GM12878 (cell line): ENCODE results near the gene AKAP7. TPM values are rescaled to one million over a fixed set of nuclear protein-coding genes. Genes with fewer than 3 reads are reported as not detected.

Experiments used
- ATAC-seq: fragments of 200-7000 bp; cut with Tn5 transposase; 3 replicates; pipeline ENCODE4 v1.9.1; 2020; ENCODE audit warnings: mild to moderate bottlenecking, moderate library complexity
- BruUV-seq: library from RNA; stranded (reverse); fragments of 400-500 nt; replicated peaks from 2 replicates; lab custom pipeline; 2021; lab: Mats Ljungman, UMichigan
- CTCF ChIA-PET: fragments of 300-600 bp; sonication (Branson Sonifier 250); formaldehyde crosslinking; extraction: SDS; loops from one replicate; lab custom pipeline; 2021; ENCODE audit warnings: inconsistent platforms; lab: Yijun Ruan, JAX
- POLR2A ChIA-PET: fragments of 350-600 bp; formaldehyde crosslinking; extraction: SDS; loops from one replicate; lab custom pipeline; 2021; ENCODE audit warnings: inconsistent platforms; lab: Charles Lee
- RAD21 ChIA-PET: fragments of 300-600 bp; sonication (Branson Sonifier 250); formaldehyde crosslinking; loops from one replicate; lab custom pipeline; 2023; ENCODE audit warnings: antibody characterized with exemption; ENCODE audit not compliant: unreplicated experiment; lab: Charles Lee
- SMC1A ChIA-PET: fragments of 300-600 bp; sonication (Branson Sonifier 250); formaldehyde crosslinking; loops from one replicate; lab custom pipeline; 2023; ENCODE audit not compliant: unreplicated experiment, uncharacterized antibody; lab: Charles Lee
- DNase-seq: peaks from one replicate; pipeline ENCODE4 v3.0.0-alpha.2; 2011; ENCODE audit warnings: low read depth, low spot score
- FAIRE-seq: peaks from 3 replicates; lab custom pipeline; 2011; peaks lifted over from hg19 to GRCh38; lab: Jason Lieb, UNC
- H2AFZ ChIP-seq: 2 replicates; pipeline ENCODE4 v1.6.0; 2011; ENCODE audit warnings: low read depth, low read length, control low read depth; ENCODE audit not compliant: control insufficient read depth
- H3K27ac ChIP-seq: 2 replicates; pipeline ENCODE4 v1.5.1; 2011; ENCODE audit warnings: control low read depth; ENCODE audit not compliant: control insufficient read depth, insufficient read depth
- H3K27me3 ChIP-seq, 2 experiments: replicated peaks in 1 of 2; 2 replicates each; pipeline versions ENCODE4 v1.6.0 to v1.6.1; 2011; ENCODE audit warnings: low read length in 1 of 2; ENCODE audit not compliant: control insufficient read depth in 2 of 2, insufficient read depth in 2 of 2
- H3K36me3 ChIP-seq, 2 experiments: 2 replicates each; pipeline ENCODE4 v1.5.1; 2011; ENCODE audit warnings: low read length in 1 of 2; ENCODE audit not compliant: control insufficient read depth in 2 of 2, insufficient read depth in 2 of 2
- H3K4me1 ChIP-seq: 2 replicates; pipeline ENCODE4 v1.6.1; 2011; ENCODE audit warnings: mild to moderate bottlenecking, low read length, moderate library complexity, mixed read lengths; ENCODE audit not compliant: control insufficient read depth, insufficient read depth
- H3K4me2 ChIP-seq: 2 replicates; pipeline ENCODE4 v1.6.0; 2011; ENCODE audit warnings: control low read depth; ENCODE audit not compliant: control insufficient read depth, insufficient read depth
- H3K4me3 ChIP-seq: fragments of 200-600 bp; sonication (generic); 2 replicates; pipeline ENCODE4 v1.5.1; 2016
- H3K79me2 ChIP-seq: 2 replicates; pipeline ENCODE4 v1.6.0; 2011; ENCODE audit warnings: low read length; ENCODE audit not compliant: control insufficient read depth, insufficient read depth
- H3K9ac ChIP-seq: 2 replicates; pipeline ENCODE4 v1.8.0; 2011; ENCODE audit warnings: low read length, control low read depth, mixed read lengths; ENCODE audit not compliant: control insufficient read depth, insufficient read depth
- H3K9me3 ChIP-seq: replicated peaks from 3 replicates; pipeline ENCODE4 v1.5.1; 2011; ENCODE audit warnings: mild to moderate bottlenecking, low read length; ENCODE audit not compliant: control insufficient read depth, insufficient read depth
- H4K20me1 ChIP-seq: 2 replicates; pipeline ENCODE4 v1.6.0; 2011; ENCODE audit not compliant: control insufficient read depth, insufficient read depth
- CHD2 ChIP-seq: IDR thresholded peaks from 2 replicates; pipeline ENCODE4 v1.6.1; 2011; ENCODE audit warnings: low read depth, low read length, improper control_type of control experiment, borderline replicate concordance
- EED ChIP-seq: sonication (generic); IDR thresholded peaks from 2 replicates; pipeline ENCODE4 v1.6.1; 2016; ENCODE audit warnings: antibody characterized with exemption, low read depth
- JUND ChIP-seq: IDR thresholded peaks from 2 replicates; pipeline ENCODE4 v1.6.1; 2012; ENCODE audit warnings: low read depth, mild to moderate bottlenecking, low read length, improper control_type of control experiment, moderate library complexity
- MEF2B ChIP-seq: fragments of 450-650 bp; IDR thresholded peaks from 2 replicates; pipeline ENCODE4 v1.6.1; 2018; ENCODE audit warnings: mild to moderate bottlenecking, moderate library complexity; ENCODE audit not compliant: partially characterized antibody, poor library complexity, severe bottlenecking
- MYC ChIP-seq: IDR thresholded peaks from 2 replicates; pipeline ENCODE4 v1.6.1; 2011; ENCODE audit warnings: mild to moderate bottlenecking, low read length, moderate library complexity, inconsistent platforms; ENCODE audit not compliant: insufficient read depth, insufficient replicate concordance, insufficient read length, severe bottlenecking
- POLR2AphosphoS2 ChIP-seq: IDR thresholded peaks from 2 replicates; pipeline ENCODE4 v1.6.1; 2011; ENCODE audit warnings: low read depth, mild to moderate bottlenecking, low read length, improper control_type of control experiment, moderate library complexity
- RBBP5 ChIP-seq: fragments of 200-600 bp; sonication (generic); conservative IDR thresholded peaks from 2 replicates; pipeline ENCODE4 v1.6.1; 2016
- RELA ChIP-seq: fragments of 450-650 bp; IDR thresholded peaks from 2 replicates; pipeline ENCODE4 v1.8.0; 2014; ENCODE audit warnings: borderline replicate concordance; ENCODE audit not compliant: partially characterized antibody
- SIN3A ChIP-seq: IDR thresholded peaks from 2 replicates; pipeline ENCODE4 v1.6.1; 2012; ENCODE audit warnings: low read depth, low read length, improper control_type of control experiment
- SMC3 ChIP-seq: IDR thresholded peaks from 2 replicates; pipeline ENCODE4 v1.6.1; 2011; ENCODE audit warnings: low read length, improper control_type of control experiment, borderline replicate concordance
- SPI1 ChIP-seq: IDR thresholded peaks from 2 replicates; pipeline ENCODE4 v1.6.1; 2011; ENCODE audit warnings: low read depth, mild to moderate bottlenecking, low read length, moderate library complexity, borderline replicate concordance; ENCODE audit not compliant: insufficient read depth
- SUPT20H ChIP-seq: IDR thresholded peaks from 2 replicates; pipeline ENCODE4 v1.6.1; 2011; ENCODE audit warnings: low read depth, mild to moderate bottlenecking, low read length, moderate library complexity, borderline replicate concordance; ENCODE audit not compliant: control insufficient read depth
- ZNF207 ChIP-seq: fragments of 450-650 bp; IDR thresholded peaks from 2 replicates; pipeline ENCODE4 v1.6.1; 2014; ENCODE audit warnings: antibody characterized with exemption, mild to moderate bottlenecking, borderline replicate concordance
- ZNF274 ChIP-seq: IDR thresholded peaks from one replicate; pipeline ENCODE4 v1.8.0; 2011; ENCODE audit not compliant: insufficient read length, insufficient read depth
- ZNF384 ChIP-seq: IDR thresholded peaks from 2 replicates; pipeline ENCODE4 v1.6.1; 2012; ENCODE audit warnings: low read depth, mild to moderate bottlenecking, low read length, improper control_type of control experiment, borderline replicate concordance
- ZSCAN29 ChIP-seq: fragments of 450-650 bp; IDR thresholded peaks from 2 replicates; pipeline ENCODE4 v1.6.1; 2017; ENCODE audit warnings: mild to moderate bottlenecking, moderate library complexity
- WGBS: methylation state at CpG from one replicate; pipeline ENCODE4 v1.1.6; 2016; ENCODE audit warnings: low lambda C conversion rate; ENCODE audit not compliant: insufficient replicate concordance, insufficient coverage; ENCODE audit errors: missing lambda C conversion rate; 5-methylcytosine and 5-hydroxymethylcytosine counted together
- in situ Hi-C: fragments of 300-500 bp; cut with MboI; formaldehyde crosslinking; loops from 9 replicates; pipeline ENCODE4 v1.14.3; 2018; ENCODE audit warnings: mixed read lengths
- intact Hi-C: fragments of 100-400 bp; cut with micrococcal nuclease; formaldehyde crosslinking; loops from one replicate; pipeline ENCODE4 v1.14.2; 2022; ENCODE audit not compliant: unreplicated experiment
- polyA plus RNA-seq, 11 experiments: library from polyadenylated mRNA; depleted of rRNA in 4 of 11; unstranded in 6 of 11; stranded (reverse) in 5 of 11; fragments of >200 nt; fragmentation: Nextera tagmentation in 4 of 11; fragmentation: Illumina TruSeq in 1 of 11; extraction: Ambion mirVana in 4 of 11; extraction: Trizol in 1 of 11; gene quantifications; 1 replicate in 1 of 11; 2 replicates in 10 of 11; pipeline versions ENCODE4 v1.2.1 to v1.2.3, GENCODE V29; 2011 to 2016; ENCODE audit warnings: inconsistent platforms in 2 of 11, missing spikeins in 2 of 11, low read depth in 1 of 11
- total RNA-seq, 4 experiments: library from RNA; depleted of rRNA in 3 of 4; stranded (reverse); fragments of >200 nt in 3 of 4; fragmentation: Illumina TruSeq in 1 of 4; extraction: Trizol in 1 of 4; gene quantifications; 2 replicates each; pipeline versions ENCODE4 v1.2.1 to v1.2.3, GENCODE V29; 2013 to 2021
- TF ChIP-seq, protein P1 (sequence below): fragments of 450-650 bp; formaldehyde crosslinking; IDR thresholded peaks from 2 replicates; pipeline ENCODE4 v1.5.0; 2022; ENCODE audit warnings: mild to moderate bottlenecking, missing genetic modification characterization
- TF ChIP-seq, protein P2 (sequence below): IDR thresholded peaks from 2 replicates; pipeline ENCODE4 v1.6.1; 2011; ENCODE audit warnings: low read depth, mild to moderate bottlenecking, low read length, moderate library complexity, borderline replicate concordance; ENCODE audit errors: extremely low read depth

Gene AKAP7
- total and polyA plus RNA-seq, 10 of the 15 experiments (the other 5 are each of a cell fraction or from before 2014, with no cell fraction given): 0.06 to 0.58 (median 0.28) TPM; not detected in 1

DNA sequence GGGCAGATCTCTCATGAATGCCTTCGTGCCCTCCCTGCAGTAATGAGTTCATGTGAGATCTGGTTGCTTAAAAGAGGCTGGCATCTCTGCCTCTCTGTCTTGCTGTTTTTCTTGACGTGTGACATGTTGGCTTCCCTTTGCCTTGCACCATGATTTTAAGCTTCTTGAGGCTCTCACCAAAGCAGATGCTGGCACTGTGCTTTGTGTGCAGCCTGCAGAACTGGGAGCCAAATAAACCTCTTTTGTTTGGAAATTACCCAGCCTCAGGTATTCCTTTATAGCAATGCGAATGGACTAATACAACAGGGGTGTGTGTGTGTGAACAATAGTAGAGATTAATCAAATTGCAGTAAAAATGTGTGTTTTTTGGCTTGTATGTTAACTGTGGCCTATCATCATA, 8.1 kb downstream of the AKAP7 start:
- no peaks in the 10 kb centered on the region for H3K9me3 ChIP-seq

DNA sequence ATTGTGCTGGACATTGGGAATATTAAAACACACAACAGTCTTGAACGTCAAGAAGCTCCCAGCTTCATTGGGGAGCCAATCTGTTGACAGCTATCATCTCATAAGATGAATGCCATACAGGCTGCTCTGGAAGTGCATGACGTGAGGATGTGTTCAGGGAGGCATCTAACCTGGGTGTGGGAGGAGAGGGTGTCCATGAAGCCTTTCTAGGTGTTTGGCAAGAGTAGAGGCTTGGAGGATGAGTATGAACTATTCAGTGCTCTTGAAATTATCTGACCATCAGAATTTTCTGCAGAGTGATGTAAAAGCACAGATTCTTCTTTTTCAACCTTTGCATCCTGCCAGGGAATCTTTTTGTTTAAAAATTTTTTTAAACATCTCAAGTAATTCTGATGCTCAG, 11.6 kb downstream of the AKAP7 start:
- ATAC-seq: no peak
- ChIA-PET RAD21 (no interaction called here), CTCF (no interaction called here), SMC1A (no interaction called here), POLR2A (no interaction called here)
- H3K9ac ChIP-seq: no peak overlapping the region
- H3K4me2 ChIP-seq: no peak overlapping the region
- H3K9me3 ChIP-seq: no peaks in the 10 kb centered on the region
- intact Hi-C loops: no loop called here
- H3K4me3 ChIP-seq: no peak overlapping the region
- no peaks in the 10 kb centered on the region for H3K79me2 ChIP-seq
- no TSS peak for BruUV-seq
- peaks cover 0 to 1% of the 10 kb centered on the region in 2 experiments; a peak in 1 of 4 replicates for H3K27me3 ChIP-seq
- H3K36me3 ChIP-seq: no peaks in the 10 kb centered on the region
- no peak for FAIRE-seq
- WGBS: 4% methylated on average over 2 of the region's 2 CpGs
- DNase-seq: no peak
- no peak overlapping the region for H2AFZ ChIP-seq
- no peak overlapping the region for H3K27ac ChIP-seq
- H4K20me1 ChIP-seq: no peaks in the 10 kb centered on the region
- no peaks in the 10 kb centered on the region for H3K4me1 ChIP-seq
- in situ Hi-C loops: no loop called here
- no peak for TF ChIP-seq MYC
- TF ChIP-seq, protein P1, sequence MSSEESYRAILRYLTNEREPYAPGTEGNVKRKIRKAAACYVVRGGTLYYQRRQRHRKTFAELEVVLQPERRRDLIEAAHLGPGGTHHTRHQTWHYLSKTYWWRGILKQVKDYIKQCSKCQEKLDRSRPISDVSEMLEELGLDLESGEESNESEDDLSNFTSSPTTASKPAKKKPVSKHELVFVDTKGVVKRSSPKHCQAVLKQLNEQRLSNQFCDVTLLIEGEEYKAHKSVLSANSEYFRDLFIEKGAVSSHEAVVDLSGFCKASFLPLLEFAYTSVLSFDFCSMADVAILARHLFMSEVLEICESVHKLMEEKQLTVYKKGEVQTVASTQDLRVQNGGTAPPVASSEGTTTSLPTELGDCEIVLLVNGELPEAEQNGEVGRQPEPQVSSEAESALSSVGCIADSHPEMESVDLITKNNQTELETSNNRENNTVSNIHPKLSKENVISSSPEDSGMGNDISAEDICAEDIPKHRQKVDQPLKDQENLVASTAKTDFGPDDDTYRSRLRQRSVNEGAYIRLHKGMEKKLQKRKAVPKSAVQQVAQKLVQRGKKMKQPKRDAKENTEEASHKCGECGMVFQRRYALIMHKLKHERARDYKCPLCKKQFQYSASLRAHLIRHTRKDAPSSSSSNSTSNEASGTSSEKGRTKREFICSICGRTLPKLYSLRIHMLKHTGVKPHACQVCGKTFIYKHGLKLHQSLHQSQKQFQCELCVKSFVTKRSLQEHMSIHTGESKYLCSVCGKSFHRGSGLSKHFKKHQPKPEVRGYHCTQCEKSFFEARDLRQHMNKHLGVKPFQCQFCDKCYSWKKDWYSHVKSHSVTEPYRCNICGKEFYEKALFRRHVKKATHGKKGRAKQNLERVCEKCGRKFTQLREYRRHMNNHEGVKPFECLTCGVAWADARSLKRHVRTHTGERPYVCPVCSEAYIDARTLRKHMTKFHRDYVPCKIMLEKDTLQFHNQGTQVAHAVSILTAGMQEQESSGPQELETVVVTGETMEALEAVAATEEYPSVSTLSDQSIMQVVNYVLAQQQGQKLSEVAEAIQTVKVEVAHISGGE (CRISPR knock-in tag): no peak
- TF ChIP-seq EED: no peak
- no peak for TF ChIP-seq SIN3A
- no peak for TF ChIP-seq JUND
- TF ChIP-seq, protein P2, sequence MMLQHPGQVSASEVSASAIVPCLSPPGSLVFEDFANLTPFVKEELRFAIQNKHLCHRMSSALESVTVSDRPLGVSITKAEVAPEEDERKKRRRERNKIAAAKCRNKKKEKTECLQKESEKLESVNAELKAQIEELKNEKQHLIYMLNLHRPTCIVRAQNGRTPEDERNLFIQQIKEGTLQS: no peak
- TF ChIP-seq RELA: no peak
- TF ChIP-seq SMC3: no peak
- TF ChIP-seq SUPT20H: no peak
- TF ChIP-seq MEF2B: no peak
- TF ChIP-seq CHD2: no peak

More for the DNA sequence above, 8.1 kb downstream of the AKAP7 start:
- Histone ChIP-seq H3K4me1 (no peaks in the 10 kb centered on the region), H3K27ac (no peak overlapping the region), H4K20me1 (no peaks in the 10 kb centered on the region), H3K79me2 (no peaks in the 10 kb centered on the region), H3K4me2 (no peak overlapping the region), H3K27me3 (no peaks in the 10 kb centered on the region), H3K36me3 (no peaks in the 10 kb centered on the region), H3K4me3 (no peak overlapping the region), H2AFZ (no peak overlapping the region), H3K9ac (no peak overlapping the region)
- CTCF ChIA-PET: no interaction called here
- no peak for ATAC-seq
- RAD21 ChIA-PET: no interaction called here
- FAIRE-seq: no peak
- intact Hi-C loops: no loop called here
- POLR2A ChIA-PET: no interaction called here
- SMC1A ChIA-PET: interaction anchor here (0.7 to 0.9 kb wide), 2 partner anchors 27 to 295 kb away, joined by 3 read pairs; no protein-coding TSS in a partner anchor
- TF ChIP-seq RBBP5 (no peak), POLR2AphosphoS2 (no peak), ZNF207 (no peak), MYC (no peak), ZNF384 (no peak), ZSCAN29 (no peak), SPI1 (no peak), ZNF274 (no peak)
- in situ Hi-C loops: no loop called here
- WGBS: 31% methylated on average over 3 of the region's 3 CpGs
- BruUV-seq: no TSS peak
- no peak for DNase-seq
